ENCODE data around the gene PKD1L1. TPM values are rescaled to one million over a fixed set of nuclear protein-coding genes. Genes with fewer than 3 reads are reported as not detected.

Gene PKD1L1
- total RNA-seq, 1 experiment from 2014 or later = 0.24 TPM

- intact Hi-C loops (cut with micrococcal nuclease; ENCODE audit: unreplicated experiment) = no loop called here
- no peak for DNase-seq
- TF ChIP-seq CTCF (IDR thresholded peaks at IDR 0.05; ENCODE audit: unreplicated experiment) = no peak
- BruUV-seq (replicated peaks) = no TSS peak
- Mint-ChIP-seq H3K4me3 (ENCODE audit: low read depth, unreplicated experiment) (no peak overlapping the region), H3K36me3 (ENCODE audit: insufficient read depth, unreplicated experiment) (peaks cover 21% of the 10 kb centered on the region), H3K27me3 (ENCODE audit: unreplicated experiment) (no peaks in the 10 kb centered on the region), H3K27ac (ENCODE audit: unreplicated experiment) (peak overlapping the region; percentile 87), H3K9me3 (ENCODE audit: low read depth, unreplicated experiment) (no peaks in the 10 kb centered on the region), H3K4me1 (ENCODE audit: low read depth, unreplicated experiment) (peaks cover 93% of the 10 kb centered on the region)
- CTCF ChIA-PET = interaction anchor here (0.6 to 1.4 kb wide), 2 partner anchors 23 to 202 kb away, joined by 3 read pairs; no protein-coding TSS in a partner anchor
These were observed 166.2 kb downstream of the PKD1L1 start for GRCh38 chr7:47782022-47782421.

GRCh38 chr7:47780555-47780954, 167.7 kb downstream of the PKD1L1 start:
- peaks cover 11% of the 10 kb centered on the region for H3K36me3 Mint-ChIP-seq (ENCODE audit: insufficient read depth, unreplicated experiment)
- DNase-seq = no peak
- peaks cover 78% of the 10 kb centered on the region for H3K4me1 Mint-ChIP-seq (ENCODE audit: low read depth, unreplicated experiment)
- peak overlapping the region; percentile 17 for H3K27ac Mint-ChIP-seq (ENCODE audit: unreplicated experiment)
- CTCF ChIA-PET = no interaction called here
- H3K27me3 Mint-ChIP-seq (ENCODE audit: unreplicated experiment) = no peaks in the 10 kb centered on the region
- H3K9me3 Mint-ChIP-seq (ENCODE audit: low read depth, unreplicated experiment) = no peaks in the 10 kb centered on the region
- no peak overlapping the region for H3K4me3 Mint-ChIP-seq (ENCODE audit: low read depth, unreplicated experiment)
- intact Hi-C loops (cut with micrococcal nuclease; ENCODE audit: unreplicated experiment) = no loop called here
- TF ChIP-seq CTCF (IDR thresholded peaks at IDR 0.05; ENCODE audit: unreplicated experiment) = no peak
- no TSS peak for BruUV-seq (replicated peaks)

GRCh38 chr7:47779341-47779771, 168.9 kb downstream of the PKD1L1 start:
- Mint-ChIP-seq H3K36me3 (ENCODE audit: insufficient read depth, unreplicated experiment) (peaks cover 10% of the 10 kb centered on the region), H3K9me3 (ENCODE audit: low read depth, unreplicated experiment) (no peaks in the 10 kb centered on the region), H3K27me3 (ENCODE audit: unreplicated experiment) (no peaks in the 10 kb centered on the region), H3K27ac (ENCODE audit: unreplicated experiment) (peak overlapping the region; percentile 58), H3K4me1 (ENCODE audit: low read depth, unreplicated experiment) (peaks cover 66% of the 10 kb centered on the region), H3K4me3 (ENCODE audit: low read depth, unreplicated experiment) (no peak overlapping the region)
- TF ChIP-seq CTCF (IDR thresholded peaks at IDR 0.05; ENCODE audit: unreplicated experiment) = no peak
- intact Hi-C loops (cut with micrococcal nuclease; ENCODE audit: unreplicated experiment) = no loop called here
- no TSS peak for BruUV-seq (replicated peaks)
- CTCF ChIA-PET = no interaction called here
- no peak for DNase-seq

GRCh38 chr7:47778153-47778661, 170.1 kb downstream of the PKD1L1 start:
- CTCF ChIA-PET = interaction anchor here (1.0 kb wide), 1 partner anchor 15 kb away, joined by 3 read pairs; no protein-coding TSS in a partner anchor
- no peaks in the 10 kb centered on the region for H3K9me3 Mint-ChIP-seq (ENCODE audit: low read depth, unreplicated experiment)
- no peak overlapping the region for H3K4me3 Mint-ChIP-seq (ENCODE audit: low read depth, unreplicated experiment)
- intact Hi-C loops (cut with micrococcal nuclease; ENCODE audit: unreplicated experiment) = no loop called here
- peak; percentile 33 for DNase-seq
- H3K36me3 Mint-ChIP-seq (ENCODE audit: insufficient read depth, unreplicated experiment) = peaks cover 5% of the 10 kb centered on the region
- no peak for TF ChIP-seq CTCF (IDR thresholded peaks at IDR 0.05; ENCODE audit: unreplicated experiment)
- no peaks in the 10 kb centered on the region for H3K27me3 Mint-ChIP-seq (ENCODE audit: unreplicated experiment)
- H3K4me1 Mint-ChIP-seq (ENCODE audit: low read depth, unreplicated experiment) = peaks cover 56% of the 10 kb centered on the region
- BruUV-seq (replicated peaks) = no TSS peak
- H3K27ac Mint-ChIP-seq (ENCODE audit: unreplicated experiment) = peak overlapping the region; percentile 66

All from Calu3 (cell line).